GM19238 (cell line): ENCODE measurements around the gene FBXL13.
"Not testable (repeated sequence)": the region's sequence is repeated elsewhere in the genome, so short reads cannot be mapped to it uniquely, and the experiment has no call there.

Experiments
- DNase-seq: peaks from one replicate; pipeline ENCODE4 v3.0.0; 2011; ENCODE audit warnings: low spot score; ENCODE audit not compliant: insufficient read length

FBXL13 gene

GRCh38 chr7:102985176-102985783 is 89.3 kb downstream of the FBXL13 start:
- no peak for DNase-seq

DNA sequence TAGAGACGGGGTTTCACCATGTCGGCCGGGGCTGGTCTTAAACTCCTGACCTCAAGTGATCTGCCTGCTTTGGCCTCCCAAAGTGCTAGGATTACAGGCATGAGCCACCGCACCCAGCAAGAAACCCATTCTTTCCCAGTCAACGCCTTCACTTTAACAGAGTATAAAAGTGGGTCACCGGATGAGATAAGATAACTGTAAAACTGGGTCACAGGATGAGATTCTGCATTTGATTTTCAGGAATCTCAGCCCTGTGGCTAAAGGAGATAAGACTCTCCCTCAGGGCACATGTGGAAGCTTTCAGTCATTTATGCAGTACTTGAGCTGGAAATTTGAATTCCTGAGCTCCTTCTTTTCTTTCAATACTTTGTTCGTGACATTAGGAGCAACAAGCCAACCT is 91.0 kb downstream of the FBXL13 start:
- DNase-seq: no peak

GRCh38 chr7:102982235-102982634 is 92.4 kb downstream of the FBXL13 start:
- no peak for DNase-seq

DNA sequence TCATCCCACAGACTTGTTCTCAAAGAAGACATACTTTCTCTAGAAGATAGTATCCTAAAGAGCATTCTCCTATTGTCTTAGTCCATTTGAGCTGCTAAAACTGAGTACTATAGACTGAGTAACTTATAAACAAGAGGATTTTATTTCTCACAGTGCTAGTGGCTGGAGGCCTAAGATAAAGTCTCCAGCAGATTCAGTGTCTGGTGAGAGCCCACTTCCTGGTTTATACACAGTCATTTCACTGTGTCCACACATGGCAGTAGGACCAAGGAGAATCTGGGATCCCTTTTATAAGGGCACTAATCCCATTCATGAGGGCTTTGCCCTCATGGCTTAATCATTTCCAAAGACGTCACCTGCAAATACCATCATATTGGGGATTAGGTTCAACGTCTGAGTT is 93.1 kb downstream of the FBXL13 start:
- no peak for DNase-seq

DNA sequence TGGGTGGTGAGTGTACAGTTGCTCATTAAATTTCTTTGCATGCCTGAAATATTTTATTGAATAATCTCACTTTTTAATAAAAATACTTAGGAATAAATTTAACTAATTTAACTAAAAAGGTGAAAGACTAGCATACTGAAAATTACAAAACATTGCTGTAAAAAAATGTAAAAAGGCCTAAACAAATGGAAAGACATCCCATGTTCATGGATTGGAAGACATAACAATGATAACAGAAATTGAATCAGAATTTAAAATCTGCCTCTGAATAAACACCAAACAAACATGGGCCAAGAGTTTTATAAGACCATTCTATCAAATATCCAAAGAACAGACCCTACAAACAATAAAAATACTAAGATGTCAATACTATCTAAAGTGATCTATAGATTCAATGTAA is 94.9 kb downstream of the FBXL13 start:
- no peak for DNase-seq

- DNase-seq: no peak
Measured at GRCh38 chr7:102978284-102978683, 96.3 kb downstream of the FBXL13 start.

- not testable (repeated sequence) for DNase-seq
Measured at GRCh38 chr7:102977586-102977985, 97.0 kb downstream of the FBXL13 start.

DNA sequence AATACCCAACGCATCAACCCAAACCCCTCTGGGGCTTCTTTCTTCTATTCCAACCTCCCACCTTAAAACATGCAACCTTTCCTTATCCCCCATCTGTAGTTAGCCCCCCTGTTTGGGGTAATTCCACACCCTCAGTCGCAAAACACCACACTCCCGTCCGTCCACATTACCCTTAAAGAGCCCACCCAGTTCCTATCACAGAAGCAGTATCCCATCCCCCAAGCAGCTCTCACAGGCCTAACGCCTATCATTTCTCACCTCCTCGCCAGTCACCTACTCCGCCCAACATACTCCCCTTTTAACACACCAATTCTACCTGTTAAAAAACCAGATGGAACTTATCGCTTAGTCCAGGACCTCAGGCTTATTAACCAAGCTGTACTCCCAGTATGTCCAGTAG is 98.1 kb downstream of the FBXL13 start:
- DNase-seq: no peak

DNA sequence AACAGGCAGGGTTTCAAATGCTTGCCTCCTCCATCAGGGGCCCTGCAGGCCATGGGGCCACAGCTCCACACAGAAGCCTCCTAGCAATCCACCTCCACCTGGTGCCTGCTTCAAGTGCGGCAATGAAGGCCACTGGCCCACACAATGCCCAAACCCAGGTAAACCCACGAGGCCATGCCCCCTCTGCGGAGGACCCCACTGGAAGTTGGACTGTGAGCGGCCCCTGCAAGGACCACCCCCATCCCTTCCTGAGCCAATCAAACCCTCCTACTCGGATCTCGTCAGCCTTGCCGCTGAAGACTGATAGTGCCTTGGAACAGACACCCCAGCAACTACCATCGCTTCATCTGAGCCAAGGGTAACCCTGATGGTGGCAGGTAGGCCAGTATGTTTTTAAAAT is 98.7 kb downstream of the FBXL13 start:
- no peak for DNase-seq

DNA sequence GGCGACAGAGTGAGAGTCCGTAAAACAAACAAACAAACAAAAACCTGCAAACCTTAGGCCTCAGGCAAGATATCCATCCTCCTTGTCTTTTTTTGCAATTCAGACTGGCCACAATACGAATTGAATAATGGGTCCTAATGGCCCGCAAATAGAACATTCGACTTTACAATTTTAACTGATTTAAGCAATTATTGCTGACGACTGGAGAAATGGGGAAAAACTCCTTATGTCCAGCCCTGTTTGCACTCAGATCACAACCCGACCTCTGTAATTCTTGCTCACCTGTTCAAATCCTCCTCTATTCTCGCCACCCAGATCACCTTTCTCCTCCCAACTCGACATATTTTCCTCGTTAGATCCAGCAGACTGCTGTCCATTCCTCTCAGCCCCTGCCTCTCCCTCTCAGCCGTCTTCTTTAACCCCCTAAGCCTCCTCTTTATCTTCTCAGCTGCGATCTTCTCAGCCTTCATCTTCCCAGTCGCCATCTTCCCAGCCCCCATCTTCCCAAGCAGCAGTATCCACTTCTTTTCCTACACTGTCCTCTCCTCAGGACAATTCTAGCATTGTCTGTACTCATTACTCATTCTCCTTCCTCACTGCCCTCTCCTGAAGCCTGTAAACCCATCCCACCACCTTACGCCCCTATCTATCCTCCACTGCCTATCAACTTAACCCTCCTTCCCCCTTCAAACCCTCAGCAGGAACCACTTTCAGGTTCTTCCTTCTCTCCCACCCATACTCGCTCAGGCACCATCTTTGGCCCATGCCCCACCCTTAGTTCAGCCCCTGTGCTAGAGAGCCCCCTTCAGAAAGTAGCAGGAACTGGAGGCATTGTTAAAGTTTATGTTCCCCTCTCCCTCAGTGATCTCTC is 100.0 kb downstream of the FBXL13 start:
- DNase-seq: no peak

- DNase-seq: no peak
Measured at GRCh38 chr7:102973096-102973802, 101.3 kb downstream of the FBXL13 start.

GRCh38 chr7:102967798-102968197 is 106.8 kb downstream of the FBXL13 start:
- no peak for DNase-seq

DNA sequence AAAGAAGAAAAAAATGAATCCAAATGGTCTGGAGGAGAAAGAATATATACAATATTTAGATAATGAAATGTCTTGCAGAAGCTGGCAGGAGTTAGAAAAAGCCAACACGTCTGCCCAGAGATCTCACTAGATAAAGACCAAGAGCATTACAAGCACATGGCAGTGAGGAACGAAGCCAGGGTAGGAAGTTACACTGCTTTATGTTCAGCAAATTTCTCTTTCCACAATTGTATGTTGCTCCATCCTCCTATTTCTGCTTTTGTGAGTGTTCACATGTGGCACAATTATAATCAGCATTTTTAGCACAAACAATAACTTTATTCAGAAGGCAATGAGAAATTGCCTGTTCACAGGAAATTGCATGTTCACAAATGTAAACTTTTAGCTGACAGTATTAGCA is 108.1 kb downstream of the FBXL13 start:
- DNase-seq: no peak

DNA sequence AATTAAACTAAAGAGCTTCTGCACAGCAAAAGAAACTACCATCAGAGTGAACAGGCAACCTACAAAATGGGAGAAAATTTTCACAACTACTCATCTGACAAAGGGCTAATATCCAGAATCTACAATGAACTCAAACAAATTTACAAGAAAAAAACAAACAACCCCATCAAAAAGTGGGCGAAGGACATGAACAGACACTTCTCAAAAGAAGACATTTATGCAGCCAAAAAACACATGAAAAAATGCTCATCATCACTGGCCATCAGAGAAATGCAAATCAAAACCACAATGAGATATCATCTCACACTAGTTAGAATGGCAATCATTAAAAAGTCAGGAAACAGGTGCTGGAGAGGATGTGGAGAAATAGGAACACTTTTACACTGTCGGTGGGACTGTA is 112.6 kb downstream of the FBXL13 start:
- not testable (repeated sequence) for DNase-seq

- not testable (repeated sequence) for DNase-seq
Measured at GRCh38 chr7:102958004-102958403, 116.6 kb downstream of the FBXL13 start.

DNA sequence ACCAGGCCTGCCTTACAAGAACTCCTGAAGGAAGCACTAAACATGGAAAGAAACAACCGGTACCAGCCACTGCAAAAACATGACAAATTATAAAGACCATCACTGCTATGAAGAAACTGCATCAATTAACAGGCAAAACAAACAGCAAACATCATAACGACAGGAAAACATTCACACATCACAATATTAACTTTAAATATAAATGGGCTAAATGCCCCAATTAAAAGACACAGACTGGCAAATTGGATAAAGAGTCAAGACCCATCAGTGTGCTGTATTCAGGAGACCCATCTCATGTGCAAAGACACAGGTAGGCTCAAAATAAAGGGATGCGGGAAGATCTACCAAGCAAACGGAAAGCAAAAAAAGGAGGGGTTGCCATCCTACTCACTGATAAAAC is 120.2 kb downstream of the FBXL13 start:
- not testable (repeated sequence) for DNase-seq

GRCh38 chr7:102953406-102953805 is 121.2 kb downstream of the FBXL13 start:
- DNase-seq: no peak

- DNase-seq: no peak
Measured at GRCh38 chr7:102951839-102952238, 122.8 kb downstream of the FBXL13 start.

DNA sequence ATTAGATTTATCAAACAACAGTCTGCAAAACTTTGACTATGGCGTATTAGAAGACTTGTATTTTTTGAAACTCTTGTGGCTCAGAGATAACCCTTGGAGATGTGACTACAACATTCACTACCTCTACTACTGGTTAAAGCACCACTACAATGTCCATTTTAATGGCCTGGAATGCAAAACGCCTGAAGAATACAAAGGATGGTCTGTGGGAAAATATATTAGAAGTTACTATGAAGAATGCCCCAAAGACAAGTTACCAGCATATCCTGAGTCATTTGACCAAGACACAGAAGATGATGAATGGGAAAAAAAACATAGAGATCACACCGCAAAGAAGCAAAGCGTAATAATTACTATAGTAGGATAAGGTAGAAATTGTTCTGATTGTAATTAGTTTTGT is 130.4 kb downstream of the FBXL13 start:
- DNase-seq: no peak

DNA sequence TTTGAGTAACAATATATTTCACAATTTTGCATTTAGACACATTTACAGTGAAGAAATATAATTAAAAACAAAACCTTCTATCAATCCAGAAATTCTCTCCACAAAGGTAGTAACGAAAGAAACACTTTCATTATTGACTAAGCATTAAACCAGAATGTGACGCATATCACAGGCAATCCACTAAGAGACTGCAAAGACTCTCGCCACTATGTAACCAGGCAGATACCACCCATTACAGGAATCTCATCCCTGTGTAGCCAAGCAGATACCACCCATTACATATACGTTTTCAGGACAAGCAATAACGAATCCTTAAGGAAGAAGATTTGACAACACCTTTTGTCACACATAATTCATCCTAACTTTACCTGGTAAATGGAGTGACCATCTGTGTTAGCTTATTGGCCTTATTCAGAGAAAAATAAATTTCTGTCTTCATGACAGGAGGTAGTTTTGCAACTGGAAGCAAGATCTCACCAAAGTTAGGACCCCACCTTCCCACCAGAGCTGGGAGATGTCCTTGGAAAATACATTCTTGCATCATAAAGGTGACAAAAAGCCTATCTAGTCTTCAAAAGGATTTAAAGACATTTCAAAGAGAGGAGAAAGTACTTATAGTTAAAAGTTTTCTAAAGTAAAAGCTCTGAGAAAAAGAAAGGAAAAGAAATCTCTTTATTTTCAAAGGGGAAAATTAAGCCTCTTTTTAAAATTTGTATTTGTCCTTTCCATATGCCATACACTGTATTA is 131.0 kb downstream of the FBXL13 start:
- no peak for DNase-seq

- DNase-seq: no peak
Measured at GRCh38 chr7:102942868-102943267, 131.7 kb downstream of the FBXL13 start.
